CD4-positive, CD25-positive, alpha-beta regulatory T cell (primary cell): ENCODE data around the gene PRSS56. TPM values are rescaled to one million over a fixed set of nuclear protein-coding genes. Genes with fewer than 3 reads are reported as not detected.
"Not testable (repeated sequence)": the region's sequence is repeated elsewhere in the genome, so short reads cannot be mapped to it uniquely, and the experiment has no call there.

Source experiments
- ATAC-seq, 2 donors: fragments of 150-1000 bp; cut with Tn5 transposase; one replicate each; pipeline ENCODE4 v1.10.0; 2021; ENCODE audit warnings: low read depth in 2 of 2, moderate number of reproducible peaks in 2 of 2, moderate library complexity in 1 of 2
- DNase-seq, 3 donors: peaks; one replicate each; pipeline versions ENCODE4 v3.0.0 to v3.0.0-alpha.2; 2012 to 2022; ENCODE audit warnings: mixed read lengths in 1 of 3
- H3K27ac ChIP-seq: one replicate; pipeline ENCODE4 v1.7.0; 2013; ENCODE audit warnings: mild to moderate bottlenecking, low read length; ENCODE audit not compliant: insufficient read depth, poor library complexity, severe bottlenecking
- H3K27me3 ChIP-seq: one replicate; pipeline ENCODE4 v1.7.0; 2013; ENCODE audit warnings: low read length; ENCODE audit not compliant: control insufficient read depth, insufficient read depth
- H3K36me3 ChIP-seq: one replicate; pipeline ENCODE4 v1.7.0; 2013; ENCODE audit warnings: mild to moderate bottlenecking, low read length, moderate library complexity; ENCODE audit not compliant: control insufficient read depth, insufficient read depth
- H3K4me1 ChIP-seq: 2 replicates; pipeline ENCODE4 v1.7.0; 2013; ENCODE audit warnings: mild to moderate bottlenecking, low read length; ENCODE audit not compliant: insufficient read depth, control insufficient read depth, poor library complexity, severe bottlenecking
- H3K4me3 ChIP-seq: one replicate; pipeline ENCODE4 v1.7.0; 2013; ENCODE audit warnings: low read depth, mild to moderate bottlenecking, low read length, moderate library complexity
- H3K9me3 ChIP-seq, 2 experiments: 1 replicate in 1 of 2; 2 replicates in 1 of 2; pipeline ENCODE4 v1.7.0; 2013; ENCODE audit warnings: low read length in 2 of 2, mild to moderate bottlenecking in 1 of 2, moderate library complexity in 1 of 2; ENCODE audit not compliant: control insufficient read depth in 2 of 2
- H3K27ac Mint-ChIP-seq, 3 donors: one replicate each; pipeline ENCODE4 v1.8.0; 2020 to 2022; ENCODE audit warnings: mild to moderate bottlenecking in 3 of 3, mixed read lengths in 3 of 3, moderate library complexity in 2 of 3
- H3K27me3 Mint-ChIP-seq: one replicate; pipeline ENCODE4 v1.8.0; 2022; ENCODE audit warnings: mild to moderate bottlenecking, mixed read lengths
- H3K36me3 Mint-ChIP-seq: one replicate; pipeline ENCODE4 v1.8.0; 2020; ENCODE audit warnings: mixed read lengths
- H3K4me1 Mint-ChIP-seq, 4 donors: one replicate each; pipeline ENCODE4 v1.8.0; 2020 to 2022; ENCODE audit warnings: mixed read lengths in 4 of 4, mild to moderate bottlenecking in 1 of 4
- H3K4me3 Mint-ChIP-seq, 4 donors: one replicate each; pipeline ENCODE4 v1.8.0; 2020 to 2022; ENCODE audit warnings: mild to moderate bottlenecking in 4 of 4, mixed read lengths in 4 of 4, moderate library complexity in 3 of 4
- H3K9me3 Mint-ChIP-seq, 7 donors: one replicate each; pipeline ENCODE4 v1.8.0; 2020 to 2022; ENCODE audit warnings: mixed read lengths in 7 of 7, mild to moderate bottlenecking in 3 of 7, moderate library complexity in 2 of 7
- polyA plus RNA-seq, 4 donors: library from polyadenylated mRNA; unstranded; fragments of 300-500 nt; fragmentation: Illumina TruSeq; gene quantifications; one replicate each; pipeline ENCODE4 v1.2.3, GENCODE V29; 2021
- total RNA-seq: library from RNA; stranded (reverse); gene quantifications from one replicate; pipeline ENCODE4 v1.2.3, GENCODE V29; 2022

PRSS56 gene
- total and polyA plus RNA-seq, 5 donors from 2014 or later: not detected

DNA sequence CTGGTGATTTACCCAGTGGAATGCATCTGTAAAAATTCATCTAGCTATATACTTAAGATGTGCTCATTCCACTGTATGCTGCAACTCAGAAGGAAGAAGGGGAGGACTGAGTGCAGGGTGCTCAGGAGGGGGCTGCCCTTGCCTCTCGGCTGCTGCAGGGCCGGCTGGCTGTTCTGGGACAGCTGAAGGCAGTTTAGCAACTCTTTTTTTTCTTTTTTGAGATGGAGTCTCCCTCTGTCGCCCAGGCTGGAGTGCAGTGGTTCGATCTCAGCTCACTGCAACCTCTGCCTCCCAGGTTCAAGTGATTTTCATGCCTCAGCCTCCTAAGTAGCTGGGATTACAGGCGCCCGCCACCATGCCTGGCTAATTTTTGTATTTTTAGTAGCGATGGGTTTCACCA lies 12.6 kb downstream of the PRSS56 start:
- ATAC-seq, H3K27ac Mint-ChIP-seq: not testable (repeated sequence)

GRCh38 chr2:232533944-232534710 lies 13.9 kb downstream of the PRSS56 start:
- no peak for DNase-seq
- H3K36me3 Mint-ChIP-seq: no peaks in the 10 kb centered on the region
- H3K27ac ChIP-seq: no peak overlapping the region
- peaks cover 9% of the 10 kb centered on the region for H3K27me3 Mint-ChIP-seq
- H3K4me1 Mint-ChIP-seq: peaks cover 0 to 5% (median 1%) of the 10 kb centered on the region in 4 donors
- H3K4me3 ChIP-seq: no peak overlapping the region
- peaks cover 0 to 2% (median 0%) of the 10 kb centered on the region in 7 donors for H3K9me3 Mint-ChIP-seq
- no peak overlapping the region for H3K27ac Mint-ChIP-seq
- no peaks in the 10 kb centered on the region for H3K4me1 ChIP-seq
- H3K9me3 ChIP-seq: no peaks in the 10 kb centered on the region
- no peak overlapping the region for H3K4me3 Mint-ChIP-seq
- peak in 1 of 2 donors; percentile 7 for ATAC-seq
- H3K27me3 ChIP-seq: peaks cover 4% of the 10 kb centered on the region
- no peaks in the 10 kb centered on the region for H3K36me3 ChIP-seq

More for the DNA sequence above, 12.6 kb downstream of the PRSS56 start:
- H3K27me3 ChIP-seq, DNase-seq, H3K27ac ChIP-seq, H3K4me3 Mint-ChIP-seq, H3K36me3 ChIP-seq, H3K9me3 Mint-ChIP-seq, H3K4me3 ChIP-seq, H3K36me3 Mint-ChIP-seq, H3K9me3 ChIP-seq, H3K4me1 ChIP-seq, H3K4me1 Mint-ChIP-seq: not testable (repeated sequence)
- H3K27me3 Mint-ChIP-seq: peaks cover 15% of the 10 kb centered on the region

DNA sequence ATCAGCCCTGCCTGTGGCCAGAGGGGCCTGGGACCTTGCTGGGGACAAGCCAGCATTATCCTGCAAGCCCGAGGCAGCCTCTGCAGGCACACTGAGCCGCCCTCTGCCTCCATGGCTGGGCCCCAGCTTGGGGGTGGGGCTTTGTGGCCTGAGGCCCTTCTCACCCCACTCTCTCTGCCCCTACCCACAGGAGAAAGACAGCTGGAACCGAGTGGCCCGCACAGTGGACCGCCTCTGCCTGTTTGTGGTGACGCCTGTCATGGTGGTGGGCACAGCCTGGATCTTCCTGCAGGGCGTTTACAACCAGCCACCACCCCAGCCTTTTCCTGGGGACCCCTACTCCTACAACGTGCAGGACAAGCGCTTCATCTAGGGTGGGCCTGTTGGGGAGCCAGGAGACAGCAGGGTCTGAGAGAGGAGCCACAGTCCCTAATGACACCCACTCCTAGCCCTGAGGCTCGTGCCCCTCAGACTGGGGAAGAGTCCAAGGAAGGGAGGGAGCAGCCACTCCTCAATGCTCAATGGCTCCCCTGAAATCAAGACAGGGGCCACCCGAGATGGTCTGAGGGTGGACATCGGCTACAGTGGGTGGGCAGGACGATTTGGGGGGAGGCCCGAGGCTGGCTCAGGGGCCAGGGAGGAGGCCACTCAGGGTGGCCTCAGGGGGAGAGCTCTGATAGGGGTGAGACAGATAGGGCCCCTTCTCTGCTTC lies 14.9 kb downstream of the PRSS56 start:
- no peak for DNase-seq
- no peaks in the 10 kb centered on the region for H3K4me1 ChIP-seq
- no peaks in the 10 kb centered on the region for H3K9me3 ChIP-seq
- peaks cover 0 to 2% (median 0%) of the 10 kb centered on the region in 7 donors for H3K9me3 Mint-ChIP-seq
- H3K27me3 ChIP-seq: peaks cover 4% of the 10 kb centered on the region
- H3K36me3 ChIP-seq: no peaks in the 10 kb centered on the region
- no peak overlapping the region for H3K27ac Mint-ChIP-seq
- H3K4me3 ChIP-seq: no peak overlapping the region
- H3K4me3 Mint-ChIP-seq: no peak overlapping the region
- peaks cover 6% of the 10 kb centered on the region for H3K27me3 Mint-ChIP-seq
- no peaks in the 10 kb centered on the region for H3K36me3 Mint-ChIP-seq
- peaks cover 0 to 5% (median 1%) of the 10 kb centered on the region in 4 donors for H3K4me1 Mint-ChIP-seq
- H3K27ac ChIP-seq: no peak overlapping the region
- ATAC-seq: no peak

DNA sequence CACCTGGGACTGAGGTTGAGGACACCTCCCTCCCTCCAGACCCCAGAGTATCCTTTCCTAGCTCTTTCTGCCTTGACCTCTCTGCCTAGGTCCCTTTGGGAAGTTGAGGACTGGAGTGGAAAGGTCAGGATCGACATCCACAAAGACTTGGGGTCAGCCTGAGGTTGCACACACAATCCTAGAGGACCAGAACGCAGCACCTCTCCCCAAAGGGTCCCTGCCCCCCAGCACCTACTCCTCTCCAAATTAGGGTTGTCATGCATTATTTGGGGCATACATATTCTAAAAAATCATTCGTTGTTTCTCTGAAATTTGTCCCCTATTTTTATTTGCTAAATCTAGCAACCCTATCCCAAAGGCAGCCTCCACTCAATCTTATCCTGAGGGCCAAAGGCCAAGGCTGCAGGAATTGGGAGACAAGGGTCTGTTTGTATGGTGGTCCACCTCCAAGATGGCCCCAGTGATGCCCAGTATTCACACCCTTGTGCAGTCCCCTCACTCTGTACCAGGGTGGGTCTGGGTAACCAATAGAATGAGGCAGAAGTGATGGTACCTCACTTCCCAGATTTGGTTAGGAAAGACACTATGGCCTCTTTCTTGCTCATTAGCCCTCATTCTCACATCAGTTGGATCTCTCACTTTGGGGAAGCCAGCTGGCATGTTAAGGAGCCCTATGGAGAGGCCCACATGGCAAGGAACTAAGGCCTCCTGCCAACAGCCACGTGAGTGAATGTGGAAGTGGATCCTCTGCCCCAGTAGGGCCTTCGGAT lies 15.8 kb downstream of the PRSS56 start:
- H3K9me3 ChIP-seq: no peaks in the 10 kb centered on the region
- H3K27me3 ChIP-seq: peaks cover 4% of the 10 kb centered on the region
- Mint-ChIP-seq H3K4me3 (no peak overlapping the region), H3K36me3 (no peaks in the 10 kb centered on the region), H3K27me3 (no peaks in the 10 kb centered on the region), H3K9me3 (peaks cover 0 to 2% (median 0%) of the 10 kb centered on the region in 7 donors), H3K27ac (no peak overlapping the region), H3K4me1 (peaks cover 0 to 5% (median 1%) of the 10 kb centered on the region in 4 donors)
- DNase-seq: no peak
- no peak for ATAC-seq
- no peaks in the 10 kb centered on the region for H3K36me3 ChIP-seq
- no peak overlapping the region for H3K27ac ChIP-seq
- H3K4me1 ChIP-seq: no peaks in the 10 kb centered on the region
- no peak overlapping the region for H3K4me3 ChIP-seq

GRCh38 chr2:232537079-232537478 lies 16.9 kb downstream of the PRSS56 start:
- H3K4me1 Mint-ChIP-seq: peaks cover 0 to 5% (median 1%) of the 10 kb centered on the region in 4 donors
- DNase-seq: peak in 1 of 3 donors; percentile 20

DNA sequence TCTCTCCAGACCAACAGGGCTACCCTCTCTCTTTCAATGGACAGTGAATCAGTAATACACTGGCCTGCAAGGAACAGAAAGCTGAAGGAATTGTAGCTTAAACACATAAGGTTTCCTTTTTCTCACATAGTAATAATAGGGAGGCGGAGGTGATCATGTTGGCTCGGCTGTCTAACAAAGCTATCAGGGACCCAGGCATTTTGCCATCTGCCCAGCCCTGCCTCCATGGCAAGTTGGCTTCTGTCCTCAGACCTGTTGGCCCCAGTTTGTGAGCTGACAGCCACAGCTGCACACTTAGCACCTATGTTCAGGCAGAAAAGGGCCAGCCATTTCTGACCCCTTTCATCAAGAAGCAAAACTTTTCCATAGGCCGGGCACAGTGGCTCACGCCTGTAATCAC lies 17.3 kb downstream of the PRSS56 start:
- Mint-ChIP-seq H3K4me1 (peaks cover 0 to 9% (median 1%) of the 10 kb centered on the region in 4 donors), H3K4me3 (no peak overlapping the region), H3K9me3 (peaks cover 0 to 2% (median 0%) of the 10 kb centered on the region in 7 donors), H3K27ac (no peak overlapping the region), H3K36me3 (no peaks in the 10 kb centered on the region), H3K27me3 (no peaks in the 10 kb centered on the region)
- Histone ChIP-seq H3K9me3 (no peaks in the 10 kb centered on the region), H3K4me3 (no peak overlapping the region), H3K27ac (no peak overlapping the region), H3K36me3 (no peaks in the 10 kb centered on the region), H3K4me1 (no peaks in the 10 kb centered on the region), H3K27me3 (peaks cover 4% of the 10 kb centered on the region)
- no peak for DNase-seq
- ATAC-seq: no peak

More at GRCh38 chr2:232537079-232537478, 16.9 kb downstream of the PRSS56 start:
- Mint-ChIP-seq H3K27me3 (no peaks in the 10 kb centered on the region), H3K9me3 (peaks cover 0 to 2% (median 0%) of the 10 kb centered on the region in 7 donors), H3K4me3 (no peak overlapping the region), H3K36me3 (no peaks in the 10 kb centered on the region), H3K27ac (no peak overlapping the region)
- Histone ChIP-seq H3K36me3 (no peaks in the 10 kb centered on the region), H3K27ac (no peak overlapping the region), H3K9me3 (no peaks in the 10 kb centered on the region), H3K4me1 (no peaks in the 10 kb centered on the region), H3K27me3 (peaks cover 4% of the 10 kb centered on the region), H3K4me3 (no peak overlapping the region)
- ATAC-seq: no peak

- no peak for DNase-seq
- H3K36me3 Mint-ChIP-seq: no peaks in the 10 kb centered on the region
- no peak for ATAC-seq
- Histone ChIP-seq H3K4me1 (no peaks in the 10 kb centered on the region), H3K27me3 (peaks cover 4% of the 10 kb centered on the region), H3K36me3 (no peaks in the 10 kb centered on the region), H3K4me3 (no peak overlapping the region), H3K27ac (no peak overlapping the region), H3K9me3 (no peaks in the 10 kb centered on the region)
- H3K27me3 Mint-ChIP-seq: no peaks in the 10 kb centered on the region
- no peak overlapping the region for H3K4me3 Mint-ChIP-seq
- peaks cover 0 to 2% (median 0%) of the 10 kb centered on the region in 7 donors for H3K9me3 Mint-ChIP-seq
- H3K27ac Mint-ChIP-seq: no peak overlapping the region
- peaks cover 0 to 13% (median 4%) of the 10 kb centered on the region in 4 donors for H3K4me1 Mint-ChIP-seq
These were observed 18.5 kb downstream of the PRSS56 start for GRCh38 chr2:232538671-232539070.
